GM08714 (cell line): ENCODE data around the gene MTRF1L.
"Not testable (repeated sequence)": the region's sequence is repeated elsewhere in the genome, so short reads cannot be mapped to it uniquely, and the experiment has no call there.

Source experiments
- H3K4me3 ChIP-seq: fragments of 200-500 bp; sonication (Bioruptor generic); 2 replicates; pipeline ENCODE4 v1.5.1; 2014; ENCODE audit warnings: mild to moderate bottlenecking, low read length, inconsistent platforms
- ZNF274 ChIP-seq: IDR thresholded peaks from 2 replicates; pipeline ENCODE4 v1.6.1; 2012; ENCODE audit warnings: mild to moderate bottlenecking, low read depth, low read length

Gene MTRF1L

GRCh38 chr6:152984513-152984872 lies 18.0 kb downstream of the MTRF1L start:
- TF ChIP-seq ZNF274 = no peak

GRCh38 chr6:152983637-152984512 lies 18.6 kb downstream of the MTRF1L start:
- H3K4me3 ChIP-seq = peak overlapping the region; percentile 97
- no peak for TF ChIP-seq ZNF274

More at GRCh38 chr6:152984513-152984872, 18.0 kb downstream of the MTRF1L start:
- peak overlapping the region; percentile 97 for H3K4me3 ChIP-seq

- H3K4me3 ChIP-seq = peak within 1 kb of the TSS; percentile 97
- no peak for TF ChIP-seq ZNF274
Measured at GRCh38 chr6:152982904-152983636, 19.4 kb downstream of the MTRF1L start, which contains the start of gene FBXO5. FBXO5 (minus strand) TSS chr6:152983041; CDS start chr6:152982959, 82 bp downstream.

GRCh38 chr6:152981989-152982903 lies 20.3 kb downstream of the MTRF1L start:
- no peak for TF ChIP-seq ZNF274
- H3K4me3 ChIP-seq = peak overlapping the region; percentile 95

- peak overlapping the region; percentile 95; the same call in 1 of the 2 replicates for H3K4me3 ChIP-seq
- no peak for TF ChIP-seq ZNF274
Measured at GRCh38 chr6:152981219-152981618, 21.3 kb downstream of the MTRF1L start.

- TF ChIP-seq ZNF274 = no peak
- H3K4me3 ChIP-seq = peak overlapping the region; percentile 95; the same call in 1 of the 2 replicates
Measured at GRCh38 chr6:152980656-152981055, 21.9 kb downstream of the MTRF1L start.

- H3K4me3 ChIP-seq = no peak overlapping the region; the same call in 1 of the 2 replicates
- TF ChIP-seq ZNF274 = no peak
Measured at GRCh38 chr6:152979116-152979515, 23.4 kb downstream of the MTRF1L start.

GRCh38 chr6:152978058-152978457 lies 24.5 kb downstream of the MTRF1L start:
- no peak for TF ChIP-seq ZNF274
- no peak overlapping the region for H3K4me3 ChIP-seq

- H3K4me3 ChIP-seq = no peak overlapping the region
- TF ChIP-seq ZNF274 = no peak
Measured at GRCh38 chr6:152977556-152977955, 25.0 kb downstream of the MTRF1L start.

GRCh38 chr6:152976749-152977148 lies 25.8 kb downstream of the MTRF1L start:
- H3K4me3 ChIP-seq = no peak overlapping the region
- no peak for TF ChIP-seq ZNF274

- H3K4me3 ChIP-seq = no peak overlapping the region
- no peak for TF ChIP-seq ZNF274
Measured at GRCh38 chr6:152975204-152975915, 27.1 kb downstream of the MTRF1L start.

- TF ChIP-seq ZNF274 = no peak
Measured at GRCh38 chr6:152973916-152974315, 28.6 kb downstream of the MTRF1L start.

GRCh38 chr6:152969688-152970418 lies 32.7 kb downstream of the MTRF1L start:
- H3K4me3 ChIP-seq = no peak overlapping the region
- no peak for TF ChIP-seq ZNF274

More at GRCh38 chr6:152973916-152974315, 28.6 kb downstream of the MTRF1L start:
- H3K4me3 ChIP-seq = no peak overlapping the region

GRCh38 chr6:152966168-152966894 lies 36.2 kb downstream of the MTRF1L start:
- not testable (repeated sequence) for H3K4me3 ChIP-seq
